Fibroblast of peridontal ligament (primary cell): ENCODE measurements around the gene C22orf31.
"Not testable (repeated sequence)": the region's sequence is repeated elsewhere in the genome, so short reads cannot be mapped to it uniquely, and the experiment has no call there.

Experiments used
- DNase-seq: peaks from one replicate; pipeline ENCODE4 v3.0.0-alpha.2; 2010; ENCODE audit errors: extremely low read depth

The C22orf31 gene

DNA sequence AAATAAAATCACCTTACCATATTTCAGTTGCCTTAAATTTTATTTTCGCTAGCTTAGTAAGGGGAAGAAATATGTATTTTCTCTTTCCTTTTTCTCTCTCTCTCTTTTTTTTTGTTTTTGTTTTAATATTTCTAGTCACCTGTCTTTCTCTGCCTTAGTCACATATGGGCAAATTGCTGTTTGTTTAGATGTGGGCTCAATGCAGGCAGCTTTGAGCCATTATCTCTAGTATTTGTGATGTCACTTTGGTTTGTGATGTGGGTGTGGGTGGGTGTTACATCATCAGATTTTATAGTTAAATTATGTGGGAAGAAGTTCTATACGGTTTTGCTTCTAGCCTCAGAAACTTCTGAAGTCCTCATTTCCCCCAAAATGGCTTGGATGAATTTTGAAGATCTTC, at the start of gene C22orf31:
Gene C22orf31, minus strand, starts transcription at position 59 of the 400 bp plus-strand sequence. Its CDS starts 39 bp downstream, at position 20.
- DNase-seq, result no peak

DNA sequence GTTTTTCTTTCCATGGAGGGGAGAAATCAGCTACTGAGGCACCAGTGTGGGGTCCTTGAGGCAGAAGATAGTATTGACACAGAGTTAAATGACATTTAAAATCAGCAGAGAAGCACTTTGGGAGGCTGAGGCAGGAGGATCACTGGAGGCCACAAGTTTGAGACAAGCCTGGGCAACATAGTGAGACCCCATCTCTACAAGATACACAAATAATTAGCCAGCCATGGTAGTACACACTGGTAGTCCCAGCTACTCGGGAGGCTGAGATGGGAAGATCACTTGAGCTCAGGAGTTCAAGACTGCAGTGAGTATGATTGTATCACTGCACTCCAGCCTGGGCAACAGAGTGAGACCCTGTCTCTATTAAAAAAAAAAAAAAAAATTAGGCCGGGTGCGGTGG, 49.3 kb upstream of the C22orf31 start:
- no peak for DNase-seq

DNA sequence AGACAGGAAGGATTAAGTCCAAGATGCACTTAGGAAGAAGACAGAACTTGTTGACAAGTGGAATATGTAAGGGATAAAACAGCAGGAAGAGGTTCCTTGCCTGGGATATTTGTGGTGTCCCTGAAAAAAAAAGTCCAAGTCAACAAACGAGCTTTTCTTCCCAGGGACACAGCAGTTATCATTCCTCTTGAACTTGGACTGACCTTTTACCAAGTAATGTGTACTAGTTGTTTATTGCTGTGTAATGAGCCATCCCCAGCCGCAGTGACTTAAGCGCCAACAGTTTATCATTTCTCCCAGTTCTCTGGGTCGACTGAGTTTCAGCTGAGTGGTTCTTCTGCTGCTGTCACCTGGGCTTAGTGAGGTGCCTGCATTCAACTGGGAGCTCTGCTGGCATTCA, 48.2 kb upstream of the C22orf31 start:
- DNase-seq, result peak; percentile 19

DNA sequence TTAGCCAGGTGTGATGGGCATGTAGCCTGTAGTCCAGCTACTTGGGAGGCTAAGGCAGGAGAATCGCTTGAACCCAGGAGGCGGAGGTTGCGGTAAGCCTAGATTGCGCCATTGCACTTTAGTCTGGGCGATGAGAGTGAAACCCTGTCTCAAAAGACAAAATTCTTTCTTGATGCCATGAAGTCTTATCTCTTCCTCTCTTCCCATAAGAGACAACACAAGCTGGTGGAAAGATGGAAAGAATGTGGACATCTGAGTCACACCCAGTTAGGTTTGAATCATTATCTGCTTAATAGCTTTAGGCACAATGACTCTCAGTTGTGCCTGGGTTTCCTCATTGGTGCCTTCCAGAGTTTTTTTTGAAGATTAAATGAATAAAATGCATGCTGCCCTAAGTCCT, 46.5 kb upstream of the C22orf31 start:
- DNase-seq, result no peak

DNA sequence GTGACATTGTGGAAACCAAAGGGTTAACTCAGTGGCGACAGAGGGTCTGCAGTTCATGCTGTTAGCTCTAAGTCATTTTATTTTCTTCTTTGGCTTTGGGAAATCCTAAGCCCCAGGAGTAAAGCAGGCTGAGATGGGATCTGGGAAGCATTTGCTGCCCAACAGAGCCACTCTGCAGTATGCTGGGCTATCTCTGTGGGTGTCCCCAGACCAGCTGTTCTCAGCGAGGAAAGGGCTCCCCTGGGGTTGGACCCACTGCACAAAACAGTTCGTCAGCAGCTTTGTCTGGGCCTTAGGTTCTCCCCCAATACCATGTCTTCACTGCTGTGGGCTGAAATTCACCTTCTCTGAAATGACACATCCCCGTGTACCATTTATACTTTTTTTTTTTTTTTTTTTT, 45.2 kb upstream of the C22orf31 start:
- DNase-seq, result no peak

DNA sequence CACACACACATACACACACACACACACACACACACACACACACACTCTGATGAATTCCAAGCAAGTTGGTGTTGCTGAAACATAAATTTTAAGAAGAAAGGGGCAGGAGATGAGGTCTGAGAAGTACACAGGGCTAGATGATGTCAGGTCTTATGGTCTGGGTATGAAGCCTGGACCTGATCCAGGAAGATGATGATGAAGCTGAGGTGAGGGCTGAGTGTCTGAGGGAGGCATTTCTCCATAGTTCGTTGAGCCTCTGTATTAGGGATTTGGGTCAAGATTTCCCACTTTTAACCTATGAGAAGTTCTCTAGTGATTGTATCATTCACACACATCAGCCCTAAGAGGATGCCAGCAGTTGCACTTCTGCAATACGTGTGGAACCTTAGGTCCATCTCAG, 43.8 kb upstream of the C22orf31 start:
- DNase-seq, result no peak

DNA sequence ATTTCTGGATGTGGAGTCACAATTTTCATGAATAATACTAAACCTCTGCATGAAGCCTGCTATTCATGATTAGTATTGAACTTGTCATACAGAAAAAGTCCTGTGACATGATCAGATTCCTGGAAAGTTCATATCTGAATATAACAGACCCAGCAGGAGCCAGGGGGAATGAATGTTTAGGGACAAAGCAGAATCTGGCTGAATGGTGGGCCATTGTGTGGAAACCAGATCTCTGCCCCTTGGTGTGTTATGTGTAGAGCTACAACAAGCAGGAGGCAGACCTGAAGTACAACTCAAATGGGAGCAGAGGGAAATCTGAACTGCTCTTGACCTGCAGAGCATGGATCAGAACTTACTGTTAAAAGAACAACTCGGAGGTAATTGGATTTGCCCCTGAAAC, 41.5 kb upstream of the C22orf31 start:
- DNase-seq, result no peak

DNA sequence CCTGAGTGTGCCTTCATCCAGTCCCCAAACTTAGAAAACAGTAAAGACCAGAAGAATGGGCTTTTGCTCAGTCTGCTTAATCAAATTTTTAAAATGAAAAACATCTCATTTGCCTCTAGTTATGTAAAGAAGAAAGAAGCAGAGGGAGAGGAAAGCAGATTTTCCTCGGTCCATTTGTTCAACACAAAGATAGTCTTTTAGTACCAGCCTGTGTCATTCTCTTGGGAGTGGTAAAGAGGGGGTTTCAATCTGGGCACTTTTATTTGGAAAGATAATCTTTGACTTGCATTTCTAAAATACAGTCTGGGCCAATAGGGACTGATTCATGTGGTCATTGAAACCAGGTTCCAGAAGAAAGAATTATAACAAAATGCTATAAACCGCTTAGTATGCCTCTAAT, 40.7 kb upstream of the C22orf31 start:
- no peak for DNase-seq

DNA sequence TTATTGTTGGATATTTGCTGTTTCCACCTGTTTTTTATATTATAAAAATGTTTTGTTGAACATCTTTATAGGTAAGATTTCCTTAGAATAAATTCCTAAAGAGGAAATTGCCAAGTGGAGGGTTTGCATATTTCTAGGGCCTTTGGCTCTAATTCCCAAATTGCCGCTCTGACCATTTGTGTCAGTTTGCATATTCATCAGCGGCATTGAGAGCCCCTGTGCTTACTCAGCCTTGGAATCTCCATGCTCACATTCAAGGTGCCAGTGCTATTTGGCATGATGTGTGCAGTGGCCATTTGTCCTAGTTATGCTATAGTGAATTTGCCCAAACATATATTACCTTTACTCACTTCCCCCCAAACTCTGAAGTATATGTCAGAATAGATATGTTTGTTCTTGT, 36.7 kb upstream of the C22orf31 start:
- DNase-seq, result no peak

DNA sequence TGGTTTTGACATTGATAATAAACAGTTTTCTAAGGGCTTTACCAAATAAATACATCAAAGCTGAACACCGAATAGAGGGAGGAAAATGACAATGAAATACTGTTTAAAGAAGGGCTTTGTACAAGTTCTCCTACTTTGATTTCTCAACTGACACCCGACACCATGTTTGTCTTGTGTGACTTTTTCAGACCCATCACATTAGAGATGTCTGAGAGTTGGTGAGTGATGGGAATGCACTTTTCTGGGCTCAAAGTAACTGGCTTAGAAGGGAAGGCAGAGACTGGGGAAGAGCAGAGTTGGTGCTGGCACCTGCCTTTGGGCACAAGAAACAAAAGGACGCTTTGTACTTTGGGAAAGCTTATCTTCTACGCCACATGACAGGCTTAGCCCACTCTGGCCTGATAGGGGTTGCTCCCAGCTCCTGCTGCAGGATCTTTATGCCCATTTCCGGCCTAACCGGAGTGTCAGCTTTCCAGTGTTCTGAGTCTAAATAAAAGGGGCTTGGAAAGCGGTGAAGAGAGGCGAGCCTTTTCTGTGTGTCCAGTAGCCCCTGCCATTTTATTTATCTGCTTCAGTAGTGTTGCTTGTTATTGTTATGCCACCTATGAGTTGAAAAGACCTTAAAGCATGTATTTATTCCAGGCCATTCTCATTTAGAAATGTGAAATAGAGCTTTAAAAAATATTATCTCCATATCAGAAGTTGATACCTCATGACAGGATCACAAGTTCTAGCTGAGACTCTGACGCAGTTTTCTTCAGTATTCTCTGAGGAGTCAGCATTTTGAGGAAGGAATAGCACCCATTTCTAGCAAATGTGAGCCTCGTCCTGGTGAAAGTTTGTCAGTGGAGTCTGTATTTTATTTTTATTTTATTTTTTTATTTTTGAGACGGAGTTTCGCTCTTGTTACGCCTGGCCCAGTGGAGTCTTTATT, 35.4 kb upstream of the C22orf31 start:
- peak; percentile 44 for DNase-seq

DNA sequence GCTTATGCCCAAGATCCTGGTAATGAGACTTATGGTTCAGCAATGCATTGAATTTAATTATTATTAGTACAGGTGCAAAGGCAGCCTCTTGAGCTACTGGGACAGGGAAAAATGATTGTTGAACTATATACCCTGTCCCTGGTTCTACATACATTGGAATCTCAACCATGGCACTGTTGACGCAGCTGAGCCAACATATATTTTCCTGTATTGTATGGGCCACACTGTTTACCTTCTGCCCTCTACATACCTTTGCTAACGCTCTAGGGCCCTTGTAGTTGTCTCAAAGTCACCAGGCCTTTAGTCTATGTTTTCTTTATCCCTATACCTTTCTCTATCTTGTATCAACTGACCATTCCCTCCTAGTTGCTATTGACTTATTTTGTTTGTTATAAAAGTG, 33.8 kb upstream of the C22orf31 start:
- no peak for DNase-seq

DNA sequence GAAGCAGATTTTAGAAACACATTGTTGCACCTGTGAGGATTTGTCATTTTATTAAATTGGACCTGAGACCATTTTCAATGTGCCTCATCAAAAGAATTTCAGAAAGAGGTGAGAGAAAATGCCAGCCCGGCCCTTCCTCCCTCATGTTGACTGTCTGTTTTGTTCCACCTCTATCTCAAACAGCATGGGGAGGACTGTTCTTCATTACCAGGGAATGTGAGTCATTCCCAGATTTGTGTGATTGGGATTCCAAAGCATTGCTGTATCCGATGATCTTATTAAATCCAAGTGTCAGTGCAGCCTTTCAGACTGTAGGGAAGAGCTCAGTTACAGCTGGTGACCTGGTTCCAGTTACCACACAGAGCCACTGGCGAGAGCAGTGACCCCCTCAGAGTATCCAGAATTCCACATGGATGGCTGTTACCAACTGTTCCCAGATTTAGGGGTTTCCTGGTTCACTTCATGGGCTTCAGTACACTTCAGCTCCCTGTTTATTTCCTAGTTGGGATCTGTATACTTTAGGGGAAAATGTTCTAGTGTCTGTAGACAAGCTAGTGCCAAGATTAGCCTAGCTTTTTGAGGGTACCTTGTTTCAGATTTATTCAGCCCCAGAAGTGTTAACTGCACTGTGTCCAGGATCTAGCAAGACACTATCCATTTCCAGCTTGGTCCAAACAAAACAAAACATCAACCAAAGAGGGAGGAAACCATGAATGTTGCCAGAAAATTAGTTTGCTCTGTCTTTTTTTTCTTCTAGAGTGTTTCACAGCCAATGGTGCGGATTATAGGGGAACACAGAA, 32.1 kb upstream of the C22orf31 start:
- peak; percentile 94 for DNase-seq

DNA sequence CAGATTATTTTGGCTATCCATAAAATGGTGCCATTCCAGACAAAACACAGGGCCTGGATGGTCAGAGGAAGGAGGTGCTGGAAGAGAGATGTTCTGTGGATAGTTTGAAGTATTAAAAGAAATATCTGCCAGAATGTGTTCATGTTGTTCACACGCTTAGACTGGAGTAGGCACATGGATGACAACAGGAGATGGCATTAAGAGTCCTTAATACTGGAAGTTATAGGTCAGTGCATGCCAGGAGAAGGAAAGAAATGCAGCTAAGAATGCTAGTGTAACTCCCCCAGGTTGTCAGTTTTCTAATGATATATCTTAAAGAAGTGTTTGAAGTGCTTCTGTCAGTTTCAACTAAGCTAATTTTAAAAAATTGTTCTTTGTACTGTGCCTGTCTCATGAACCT, 31.4 kb upstream of the C22orf31 start:
- DNase-seq, result no peak

DNA sequence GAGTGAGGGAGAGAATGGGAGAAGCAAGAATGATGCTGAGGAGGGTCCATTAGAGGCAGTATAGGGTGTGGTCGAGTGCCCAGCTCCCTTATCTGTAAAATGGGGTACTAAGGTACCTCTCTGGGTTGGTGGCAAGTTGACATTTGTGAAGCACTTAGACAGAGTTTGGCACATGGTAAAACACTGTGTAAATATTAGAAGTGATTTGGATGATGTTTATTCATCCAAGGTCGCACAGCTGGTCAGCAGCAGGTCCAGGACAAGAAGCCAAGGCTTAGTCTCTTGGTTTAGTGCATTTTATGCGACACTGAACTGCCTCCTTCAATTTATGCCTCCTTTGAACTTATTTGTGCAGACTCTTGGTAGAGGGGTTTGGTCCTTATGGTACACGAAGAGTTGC, 30.6 kb upstream of the C22orf31 start:
- DNase-seq, result no peak

DNA sequence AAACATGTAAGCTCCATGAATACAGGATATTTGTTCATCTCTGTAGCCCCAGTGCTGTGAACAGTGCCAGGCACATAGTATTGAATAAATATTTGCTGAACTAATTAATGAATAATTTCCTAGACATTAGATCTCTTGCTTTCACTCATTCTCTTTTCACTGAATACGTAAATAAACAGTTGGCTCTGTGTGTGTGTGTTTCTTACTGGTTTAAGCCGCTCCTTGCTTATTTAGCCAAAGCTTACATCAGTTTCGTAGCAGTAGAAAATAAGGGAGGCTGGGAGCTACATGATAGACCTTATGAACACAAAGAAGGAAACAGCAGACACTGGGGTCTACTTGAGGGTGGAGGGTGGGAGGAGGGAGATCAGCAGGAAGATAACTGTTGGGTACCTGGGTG, 28.4 kb upstream of the C22orf31 start:
- DNase-seq, result no peak

DNA sequence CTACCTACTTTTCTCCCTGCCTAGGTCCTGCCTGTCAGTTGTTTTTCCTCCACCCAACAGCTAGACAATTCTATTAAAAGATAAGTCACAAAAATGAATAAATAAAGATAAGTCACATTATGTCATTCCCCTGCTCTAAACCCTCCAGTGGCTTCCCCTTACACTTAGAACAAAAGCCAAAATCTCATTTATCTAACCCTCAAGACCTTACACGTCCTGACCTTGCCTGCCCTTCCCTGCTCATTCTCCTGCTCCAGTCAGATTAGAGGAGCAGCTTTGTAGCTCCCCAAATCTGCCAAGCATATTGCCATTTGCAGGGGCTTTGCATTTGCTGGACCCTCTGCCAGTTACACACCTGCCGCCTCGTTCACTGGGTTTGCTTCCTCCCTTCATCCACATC, 27.9 kb upstream of the C22orf31 start:
- no peak for DNase-seq

DNA sequence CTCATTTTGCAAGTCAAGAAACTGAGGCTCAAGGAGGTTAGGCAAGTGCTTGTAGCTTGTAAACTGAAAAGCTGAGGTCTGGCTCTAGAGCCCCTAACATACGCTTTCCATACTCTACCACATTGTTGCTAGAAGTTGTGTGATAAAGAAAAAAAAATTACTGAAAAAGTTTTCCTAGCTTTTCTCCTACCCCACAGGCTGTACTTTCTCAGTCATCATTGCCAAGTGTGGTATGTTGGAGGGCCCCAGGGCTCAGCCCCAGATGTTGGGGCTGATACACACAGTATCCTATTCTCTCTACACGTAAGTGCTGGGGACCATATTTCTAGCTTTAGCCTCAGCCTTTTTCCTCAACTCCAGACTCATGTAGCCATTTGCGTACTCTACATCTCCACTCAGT, 27.2 kb upstream of the C22orf31 start:
- no peak for DNase-seq

DNA sequence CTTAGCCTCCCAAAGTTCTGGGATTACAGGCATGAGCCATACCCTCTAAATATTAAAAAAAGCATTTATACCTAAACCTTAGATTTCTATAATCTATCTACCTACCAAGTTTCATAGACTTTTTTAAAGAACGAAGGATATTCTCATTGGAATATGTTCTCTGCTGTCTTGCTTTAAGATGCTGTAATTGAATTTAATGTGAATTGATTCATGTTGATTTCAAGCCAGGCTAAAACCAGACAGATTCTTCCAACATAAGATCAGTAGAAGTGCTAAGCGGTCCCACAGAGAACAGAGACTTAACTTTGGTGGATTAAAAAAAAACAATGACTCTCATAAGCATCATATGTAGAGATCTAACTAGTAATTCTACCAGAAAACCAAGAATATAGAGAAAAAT, 25.4 kb upstream of the C22orf31 start:
- no peak for DNase-seq

DNA sequence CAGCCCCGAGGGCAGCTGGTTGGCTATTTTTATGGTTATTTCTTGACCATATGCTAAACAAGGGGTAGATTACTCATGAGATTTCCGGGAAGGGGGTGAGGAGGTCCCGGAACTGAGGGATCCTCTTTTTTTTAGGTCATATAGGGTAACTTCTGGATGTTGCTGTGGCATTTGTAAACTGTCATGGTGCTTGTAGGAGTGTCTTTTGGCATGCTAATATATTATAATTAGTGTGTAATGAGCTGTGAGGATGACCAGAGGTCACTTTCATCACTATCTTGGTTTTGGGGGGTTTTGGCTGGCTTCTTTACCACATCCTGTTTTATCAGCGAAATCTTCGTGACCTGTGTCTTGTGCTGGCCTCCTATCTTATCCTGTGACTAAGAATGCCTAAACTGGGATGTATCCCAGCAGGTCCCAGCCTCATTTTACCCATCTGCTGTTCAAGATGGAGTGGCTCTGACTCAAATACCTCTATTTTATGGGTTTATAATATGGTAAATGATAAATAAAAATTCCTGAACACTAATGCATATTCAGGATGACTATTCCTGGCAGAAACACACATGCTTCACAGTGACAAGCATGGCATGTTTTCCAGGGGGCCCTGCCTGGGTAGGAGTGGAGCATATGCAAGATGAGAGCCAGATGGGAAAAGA, 22.4 kb upstream of the C22orf31 start:
- no peak for DNase-seq

DNA sequence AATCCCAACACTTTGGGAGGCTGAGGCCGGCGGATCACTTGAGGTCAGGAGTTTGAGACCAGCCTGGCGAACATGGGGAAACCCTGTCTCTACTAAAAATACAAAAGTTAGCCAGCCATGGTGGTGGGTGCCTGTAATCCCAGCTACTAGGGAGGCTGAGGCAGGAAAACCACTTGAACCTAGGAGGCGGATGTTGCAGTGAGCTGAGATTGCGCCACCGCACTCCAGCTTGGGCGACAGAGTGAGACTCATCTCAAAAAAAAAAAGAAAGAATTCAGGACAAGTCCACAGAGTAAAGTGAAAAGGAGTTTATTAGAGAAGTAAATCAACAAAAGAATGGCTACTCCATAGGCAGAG, 21.9 kb upstream of the C22orf31 start:
- DNase-seq, result not testable (repeated sequence)

DNA sequence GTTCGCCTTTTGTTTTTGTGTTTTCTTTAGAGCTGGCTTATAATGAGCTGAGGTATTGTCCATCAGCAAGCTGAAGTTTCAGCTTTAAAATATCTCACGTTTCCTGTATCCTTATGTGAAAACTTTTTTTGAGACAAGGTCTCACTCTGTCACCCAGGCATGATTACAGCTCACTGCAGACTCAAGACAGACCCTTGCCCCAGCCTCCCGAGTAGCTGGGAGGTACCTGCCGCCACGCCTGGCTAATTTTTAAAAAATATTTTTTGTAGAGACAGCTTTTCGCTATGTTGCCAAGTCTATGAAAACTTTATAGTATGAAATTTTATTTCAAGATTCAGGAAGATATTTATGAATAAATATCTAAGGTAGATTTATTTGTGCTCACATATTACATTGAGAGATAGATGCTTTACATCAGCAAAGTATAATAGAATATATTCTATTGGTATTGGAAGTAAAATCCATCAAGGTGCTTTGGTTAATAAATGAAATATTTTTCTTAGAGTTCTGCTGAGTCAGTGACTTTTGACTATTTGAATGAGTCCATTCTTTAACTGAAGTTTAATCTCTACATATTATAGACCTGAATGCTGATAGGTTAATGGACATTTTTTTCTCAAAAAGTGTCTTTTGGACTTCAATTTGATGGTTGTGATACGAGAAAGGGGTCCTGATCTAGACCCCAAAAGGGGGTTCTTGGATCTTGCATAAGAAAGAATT, 21.4 kb upstream of the C22orf31 start:
- no peak for DNase-seq
